OCI-LY7 (cell line): ENCODE measurements around the gene FCHSD2. TPM values are rescaled to one million over a fixed set of nuclear protein-coding genes. Genes with fewer than 3 reads are reported as not detected.
"Not testable (repeated sequence)": the region's sequence is repeated elsewhere in the genome, so short reads cannot be mapped to it uniquely, and the experiment has no call there.

Source experiments
- BruUV-seq: library from RNA; stranded (reverse); fragments of 400-500 nt; replicated peaks from 2 replicates; lab custom pipeline; 2021; lab: Mats Ljungman, UMichigan
- CTCF ChIA-PET: fragments of 300-600 bp; sonication (Branson Sonifier 250); formaldehyde crosslinking; loops from one replicate; lab custom pipeline; 2022; ENCODE audit warnings: antibody characterized with exemption; ENCODE audit not compliant: unreplicated experiment; lab: Charles Lee
- POLR2A ChIA-PET: fragments of 300-600 bp; sonication (Branson Sonifier 250); formaldehyde crosslinking; loops from one replicate; lab custom pipeline; 2022; ENCODE audit warnings: antibody characterized with exemption; lab: Charles Lee
- DNase-seq: peaks from one replicate; pipeline ENCODE4 v3.0.0-alpha.2; 2015; ENCODE audit warnings: low spot score
- H2AFZ ChIP-seq: fragments of 200-600 bp; sonication (generic), shearing (Covaris generic); 2 replicates; pipeline ENCODE4 v1.6.1; 2014; ENCODE audit warnings: mild to moderate bottlenecking, antibody characterized with exemption, low read length, moderate library complexity
- H3K27ac ChIP-seq: fragments of 200-600 bp; sonication (generic); 2 replicates; pipeline ENCODE4 v1.5.1; 2014; ENCODE audit warnings: mixed run types, low read depth, mild to moderate bottlenecking, moderate library complexity, low read length, inconsistent platforms; ENCODE audit not compliant: poor library complexity, severe bottlenecking
- H3K36me3 ChIP-seq: fragments of 200-600 bp; sonication (generic); 2 replicates; pipeline ENCODE4 v1.6.1; 2014; ENCODE audit warnings: mild to moderate bottlenecking, antibody characterized with exemption, low read length, moderate library complexity, mixed read lengths; ENCODE audit not compliant: insufficient read depth
- H3K4me1 ChIP-seq: fragments of 200-600 bp; sonication (generic); 2 replicates; pipeline ENCODE4 v1.5.1; 2014; ENCODE audit warnings: mild to moderate bottlenecking, low read length; ENCODE audit not compliant: insufficient read depth, poor library complexity, severe bottlenecking
- H3K4me2 ChIP-seq: fragments of 200-600 bp; sonication (generic); 2 replicates; pipeline ENCODE4 v1.6.1; 2014; ENCODE audit warnings: mild to moderate bottlenecking, low read length
- H3K4me3 ChIP-seq: fragments of 200-600 bp; sonication (generic); 2 replicates; pipeline ENCODE4 v1.5.1; 2014; ENCODE audit warnings: mild to moderate bottlenecking, low read depth, low read length; ENCODE audit not compliant: poor library complexity, severe bottlenecking
- H3K79me2 ChIP-seq: fragments of 200-600 bp; sonication (generic); 2 replicates; pipeline ENCODE4 v1.6.1; 2016; ENCODE audit warnings: low read depth, mild to moderate bottlenecking, low read length, moderate library complexity, mixed read lengths; ENCODE audit not compliant: insufficient read depth
- H3K9me2 ChIP-seq: fragments of 200-600 bp; sonication (generic); 2 replicates; pipeline ENCODE4 v1.6.1; 2016; ENCODE audit warnings: mild to moderate bottlenecking, low read length, mixed read lengths; ENCODE audit not compliant: insufficient read depth
- H3K9me3 ChIP-seq: fragments of 200-600 bp; sonication (generic); 2 replicates; pipeline ENCODE4 v1.6.1; 2014; ENCODE audit warnings: mild to moderate bottlenecking, mixed run types, low read length, mixed read lengths
- H4K20me1 ChIP-seq: fragments of 200-600 bp; sonication (generic); 2 replicates; pipeline ENCODE4 v1.6.1; 2014; ENCODE audit warnings: mild to moderate bottlenecking, antibody characterized with exemption, low read length, moderate library complexity, mixed read lengths; ENCODE audit not compliant: insufficient read depth
- CTCF ChIP-seq: fragments of 200-600 bp; sonication (generic); conservative IDR thresholded peaks from 2 replicates; pipeline ENCODE4 v1.5.1; 2014; ENCODE audit warnings: mild to moderate bottlenecking, antibody characterized with exemption, low read length, moderate library complexity, mixed read lengths
- EZH2phosphoT487 ChIP-seq: fragments of 200-600 bp; sonication (generic); IDR thresholded peaks from 2 replicates; pipeline ENCODE4 v1.6.1; 2018; ENCODE audit warnings: low read depth, borderline replicate concordance, mild to moderate bottlenecking, mixed run types, antibody characterized with exemption, low read length, moderate library complexity, mixed read lengths
- intact Hi-C: fragments of 100-400 bp; cut with micrococcal nuclease; formaldehyde crosslinking; loops from one replicate; pipeline ENCODE4 v1.10.0; 2022; ENCODE audit not compliant: unreplicated experiment
- total RNA-seq, 2 experiments: library from RNA; depleted of rRNA in 1 of 2; stranded (reverse); fragments of >200 nt in 1 of 2; shearing (Covaris generic) in 1 of 2; gene quantifications; 2 replicates each; pipeline ENCODE4 v1.2.3, GENCODE V29; 2014 to 2022

The FCHSD2 gene
- total RNA-seq, 2 experiments from 2014 or later, result 39.0 to 147 TPM

DNA sequence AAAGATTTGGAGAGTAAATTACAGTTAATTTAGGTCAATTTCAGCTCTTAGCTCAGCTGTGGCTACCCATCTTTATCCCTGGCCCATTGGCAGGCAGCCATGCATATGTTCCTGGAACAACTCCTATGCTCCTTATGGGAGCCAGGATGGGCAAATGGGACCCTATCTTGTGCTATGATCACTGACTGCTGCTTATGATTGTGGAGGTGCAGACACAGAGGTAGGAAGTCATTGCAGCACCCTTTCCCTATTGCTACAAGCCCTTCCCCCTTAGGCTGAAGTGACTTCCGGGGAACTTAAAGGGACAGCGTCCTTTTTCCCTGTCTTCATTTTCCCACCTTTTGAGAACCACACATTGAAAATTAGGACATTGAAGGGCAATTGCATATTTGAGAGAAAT, 112.7 kb downstream of the FCHSD2 start:
- Histone ChIP-seq H3K4me3 (no peak overlapping the region), H3K27ac (no peak overlapping the region), H3K79me2 (peaks cover 84% of the 10 kb centered on the region), H3K9me3 (peaks cover 64% of the 10 kb centered on the region), H3K36me3 (peaks cover 95% of the 10 kb centered on the region), H4K20me1 (no peaks in the 10 kb centered on the region), H3K4me1 (no peaks in the 10 kb centered on the region), H3K4me2 (no peak overlapping the region), H2AFZ (no peak overlapping the region), H3K9me2 (no peaks in the 10 kb centered on the region)
- CTCF ChIA-PET, result no interaction called here
- no peak for TF ChIP-seq EZH2phosphoT487
- TF ChIP-seq CTCF, result no peak
- BruUV-seq, result no TSS peak
- DNase-seq, result no peak
- POLR2A ChIA-PET, result no interaction called here
- intact Hi-C loops, result no loop called here

- Histone ChIP-seq H3K4me2 (no peak overlapping the region), H4K20me1 (no peaks in the 10 kb centered on the region), H3K9me3 (peaks cover 71% of the 10 kb centered on the region), H2AFZ (no peak overlapping the region), H3K36me3 (peaks cover 96% of the 10 kb centered on the region), H3K79me2 (peaks cover 84% of the 10 kb centered on the region), H3K4me3 (no peak overlapping the region), H3K27ac (no peak overlapping the region), H3K4me1 (peaks cover 1% of the 10 kb centered on the region), H3K9me2 (no peaks in the 10 kb centered on the region)
- CTCF ChIA-PET, result no interaction called here
- no TSS peak for BruUV-seq
- no peak for TF ChIP-seq CTCF
- no peak for DNase-seq
- intact Hi-C loops, result no loop called here
- POLR2A ChIA-PET, result interaction anchor here (0.7 kb wide), 1 partner anchor 20 kb away, joined by 4 read pairs; no protein-coding TSS in a partner anchor
These were observed 113.5 kb downstream of the FCHSD2 start for GRCh38 chr11:73028611-73029010.

DNA sequence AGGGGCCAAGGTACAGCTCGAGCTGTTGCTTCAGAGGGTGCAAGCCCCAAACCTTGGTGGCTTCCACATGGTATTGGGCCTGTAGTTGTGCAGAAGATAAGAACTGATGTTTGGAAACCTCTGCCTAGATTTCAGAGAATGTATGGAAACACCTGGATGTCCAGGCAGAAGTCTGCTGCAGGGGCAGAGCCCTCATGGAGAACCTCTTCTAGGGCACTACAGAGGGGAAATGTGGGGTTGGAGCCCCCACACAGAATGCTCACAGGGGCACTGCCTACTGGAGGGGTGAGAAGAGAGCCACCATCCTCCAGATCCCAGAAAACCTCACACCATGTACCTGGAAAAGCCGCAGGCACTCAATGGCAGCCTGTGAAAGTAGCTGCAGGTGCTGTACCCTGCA, 114.3 kb downstream of the FCHSD2 start:
- H3K9me3 ChIP-seq, result peaks cover 71% of the 10 kb centered on the region
- H3K4me1 ChIP-seq, H3K9me2 ChIP-seq, H2AFZ ChIP-seq, BruUV-seq, H3K4me2 ChIP-seq, H4K20me1 ChIP-seq, intact Hi-C loops, DNase-seq, H3K4me3 ChIP-seq, H3K27ac ChIP-seq, CTCF ChIA-PET: not testable (repeated sequence)
- peaks cover 98% of the 10 kb centered on the region for H3K36me3 ChIP-seq
- peaks cover 85% of the 10 kb centered on the region for H3K79me2 ChIP-seq
- POLR2A ChIA-PET, result interaction anchor here (0.7 kb wide), 1 partner anchor 21 kb away, joined by 4 read pairs; no protein-coding TSS in a partner anchor
